Measurements from ENCODE around the gene RASL10B. TPM values are rescaled to one million over a fixed set of nuclear protein-coding genes. Genes with fewer than 3 reads are reported as not detected.

RASL10B gene
- total RNA-seq, 2 experiments from 2014 or later, result 2.5 to 2.6 TPM

GRCh38 chr17:35775583-35775982, 44.1 kb downstream of the RASL10B start:
- Mint-ChIP-seq H3K4me1 (peaks cover 2% of the 10 kb centered on the region), H3K4me3 (no peak overlapping the region), H3K27me3 (no peaks in the 10 kb centered on the region), H3K9me3 (no peaks in the 10 kb centered on the region), H3K27ac (no peak overlapping the region), H3K36me3 (peaks cover 1% of the 10 kb centered on the region)
- no peak for DNase-seq

- no peak overlapping the region for H3K27ac Mint-ChIP-seq
- no peak for DNase-seq
- H3K36me3 Mint-ChIP-seq, result peaks cover 1% of the 10 kb centered on the region
- peaks cover 2% of the 10 kb centered on the region for H3K4me1 Mint-ChIP-seq
- no peak overlapping the region for H3K4me3 Mint-ChIP-seq
- H3K27me3 Mint-ChIP-seq, result no peaks in the 10 kb centered on the region
- no peaks in the 10 kb centered on the region for H3K9me3 Mint-ChIP-seq
Measured at GRCh38 chr17:35778641-35779196, 47.3 kb downstream of the RASL10B start.

GRCh38 chr17:35780950-35781349, 49.5 kb downstream of the RASL10B start:
- Mint-ChIP-seq H3K36me3 (peaks cover 1% of the 10 kb centered on the region), H3K4me3 (no peak overlapping the region), H3K27ac (no peak overlapping the region), H3K9me3 (no peaks in the 10 kb centered on the region), H3K27me3 (no peaks in the 10 kb centered on the region), H3K4me1 (no peaks in the 10 kb centered on the region)
- DNase-seq, result no peak

GRCh38 chr17:35784895-35785294, 53.5 kb downstream of the RASL10B start:
- H3K27ac Mint-ChIP-seq, result no peak overlapping the region
- H3K9me3 Mint-ChIP-seq, result no peaks in the 10 kb centered on the region

GRCh38 chr17:35786941-35787432, 55.5 kb downstream of the RASL10B start:
- no peak overlapping the region for H3K4me3 Mint-ChIP-seq
- no peak for DNase-seq
- no peaks in the 10 kb centered on the region for H3K9me3 Mint-ChIP-seq
- no peaks in the 10 kb centered on the region for H3K36me3 Mint-ChIP-seq
- no peak overlapping the region for H3K27ac Mint-ChIP-seq
- no peaks in the 10 kb centered on the region for H3K27me3 Mint-ChIP-seq
- H3K4me1 Mint-ChIP-seq, result peaks cover 12% of the 10 kb centered on the region

More at GRCh38 chr17:35784895-35785294, 53.5 kb downstream of the RASL10B start:
- Mint-ChIP-seq H3K4me1 (peaks cover 12% of the 10 kb centered on the region), H3K36me3 (no peaks in the 10 kb centered on the region), H3K4me3 (no peak overlapping the region), H3K27me3 (no peaks in the 10 kb centered on the region)
- DNase-seq, result no peak

- no peak for DNase-seq
- Mint-ChIP-seq H3K27me3 (peaks cover 6% of the 10 kb centered on the region), H3K36me3 (no peaks in the 10 kb centered on the region), H3K4me3 (no peak overlapping the region), H3K9me3 (no peaks in the 10 kb centered on the region), H3K27ac (no peak overlapping the region), H3K4me1 (peaks cover 22% of the 10 kb centered on the region)
Measured at GRCh38 chr17:35788477-35789368, 57.3 kb downstream of the RASL10B start.

GRCh38 chr17:35790841-35791240, 59.4 kb downstream of the RASL10B start:
- H3K4me1 Mint-ChIP-seq, result peaks cover 31% of the 10 kb centered on the region
- H3K4me3 Mint-ChIP-seq, result no peak overlapping the region
- DNase-seq, result no peak
- peaks cover 18% of the 10 kb centered on the region for H3K27me3 Mint-ChIP-seq
- no peak overlapping the region for H3K27ac Mint-ChIP-seq
- H3K9me3 Mint-ChIP-seq, result no peaks in the 10 kb centered on the region
- H3K36me3 Mint-ChIP-seq, result no peaks in the 10 kb centered on the region

GRCh38 chr17:35791681-35792350, 60.4 kb downstream of the RASL10B start:
- Mint-ChIP-seq H3K4me3 (no peak overlapping the region), H3K27me3 (peaks cover 25% of the 10 kb centered on the region), H3K36me3 (no peaks in the 10 kb centered on the region), H3K4me1 (peaks cover 36% of the 10 kb centered on the region), H3K9me3 (no peaks in the 10 kb centered on the region), H3K27ac (no peak overlapping the region)
- DNase-seq, result no peak

Other genes starting within 250 kb of the RASL10B start
- 10 to 100 TPM; 32.6 to 35.9 TPM for gene SLFN12L, start 194.0 kb upstream of the RASL10B start, total RNA-seq
- under 1 TPM; 0.10 to 0.14 TPM for gene SLFN14, start 170.8 kb upstream of the RASL10B start, total RNA-seq
- 1 to 10 TPM; 6.6 to 6.9 TPM for gene PEX12, start 153.1 kb upstream of the RASL10B start, total RNA-seq
- 100 to 1,000 TPM; 147 to 150 TPM for gene AP2B1, start 144.3 kb upstream of the RASL10B start, total RNA-seq
- gene GAS2L2, start 21.6 kb downstream of the RASL10B start, total RNA-seq, result under 1 TPM; 0.40 to 0.43 TPM
- not detected for gene C17orf50, start 29.2 kb downstream of the RASL10B start, total RNA-seq
- under 1 TPM; 0.21 to 0.50 TPM for gene MMP28, start 64.0 kb downstream of the RASL10B start, total RNA-seq
- 100 to 1,000 TPM; 306 to 317 TPM for gene TAF15, start 77.8 kb downstream of the RASL10B start, total RNA-seq
- under 1 TPM in 1 of 2 experiments, not detected in 1; 0.18 TPM for gene HEATR9, start 137.3 kb downstream of the RASL10B start, total RNA-seq
- 10 to 100 TPM; 16.4 to 18.1 TPM for gene CCL5, start 148.7 kb downstream of the RASL10B start, total RNA-seq
- gene RDM1, start 199.1 kb downstream of the RASL10B start, total RNA-seq, result 1 to 10 TPM; 4.3 to 5.6 TPM
- gene LYZL6, start 212.1 kb downstream of the RASL10B start, total RNA-seq, result not detected
- not detected for gene CCL16, start 249.9 kb downstream of the RASL10B start, total RNA-seq